K562 (cell line): ENCODE data around the gene LRFN4. TPM values are rescaled to one million over a fixed set of nuclear protein-coding genes. Genes with fewer than 3 reads are reported as not detected.

Experiments
- ADNP ChIP-seq: fragments of 200-800 bp; sonication (Bioruptor generic); IDR thresholded peaks from 2 replicates; pipeline ENCODE4 v1.6.1; 2016; ENCODE audit warnings: missing genetic modification characterization, missing compliant biosample characterization
- DIDO1 ChIP-seq: fragments of 450-650 bp; IDR thresholded peaks from 2 replicates; pipeline ENCODE4 v1.6.1; 2016; ENCODE audit warnings: low read depth, missing biosample characterization, missing genetic modification characterization
- FOXK1 ChIP-seq: sonication (generic); formaldehyde crosslinking; IDR thresholded peaks from 2 replicates; pipeline ENCODE4 v1.8.0; 2022; ENCODE audit warnings: missing genetic modification reagents, mild to moderate bottlenecking, borderline replicate concordance
- GABPB2 ChIP-seq: fragments of 250-450 bp; sonication (Bioruptor Pico); conservative IDR thresholded peaks from 2 replicates; pipeline ENCODE4 v1.5.1; 2021; ENCODE audit warnings: mild to moderate bottlenecking
- NCOA6 ChIP-seq: fragments of 450-650 bp; IDR thresholded peaks from 2 replicates; pipeline ENCODE4 v1.6.1; 2017; ENCODE audit warnings: mild to moderate bottlenecking
- NFYB ChIP-seq: IDR thresholded peaks from 2 replicates; pipeline ENCODE4 v1.6.1; 2011; ENCODE audit warnings: mild to moderate bottlenecking, moderate library complexity; ENCODE audit not compliant: insufficient read length; ENCODE audit errors: extremely low read depth
- OTX1 ChIP-seq: fragments of 450-650 bp; formaldehyde crosslinking; IDR thresholded peaks from 2 replicates; pipeline ENCODE4 v1.4.0; 2022; ENCODE audit warnings: mild to moderate bottlenecking
- POLR3G ChIP-seq: IDR thresholded peaks from 2 replicates; pipeline ENCODE4 v1.6.1; 2011; ENCODE audit not compliant: insufficient read length, insufficient replicate concordance; ENCODE audit errors: extremely low read depth
- SIX5 ChIP-seq, 2 experiments: IDR thresholded peaks; 2 replicates each; pipeline ENCODE4 v1.6.1; 2011; ENCODE audit warnings: low read length in 2 of 2, borderline replicate concordance in 1 of 2, low read depth in 1 of 2, mild to moderate bottlenecking in 1 of 2, moderate library complexity in 1 of 2; ENCODE audit not compliant: insufficient read depth in 1 of 2
- ZMIZ1 ChIP-seq, 2 experiments: fragments of 150-350 bp in 1 of 2; IDR thresholded peaks; 2 replicates each; pipeline ENCODE4 v1.6.1; 2012 to 2016; ENCODE audit warnings: low read depth in 2 of 2, low read length in 2 of 2, mild to moderate bottlenecking in 1 of 2, moderate library complexity in 1 of 2
- ZNF311 ChIP-seq: fragments of 250-450 bp; sonication (Bioruptor Pico); IDR thresholded peaks from 2 replicates; pipeline ENCODE4 v1.4.0; 2020; ENCODE audit warnings: mild to moderate bottlenecking, moderate library complexity
- polyA plus RNA-seq, 8 experiments: library from polyadenylated mRNA; depleted of rRNA in 4 of 8; stranded (reverse) in 5 of 8; unstranded in 3 of 8; fragments of >200 nt; fragmentation: Nextera tagmentation in 2 of 8; fragmentation: Illumina TruSeq in 1 of 8; extraction: Ambion mirVana in 2 of 8; extraction: Trizol in 1 of 8; gene quantifications; 2 replicates each; pipeline versions ENCODE4 v1.2.1 to v1.2.3, GENCODE V29; 2011 to 2014; ENCODE audit warnings: inconsistent platforms in 1 of 8, missing spikeins in 1 of 8
- total RNA-seq, 7 experiments: library from RNA; depleted of rRNA in 6 of 7; stranded (reverse); fragments of >200 nt in 6 of 7; fragmentation: Illumina TruSeq in 2 of 7; extraction: Trizol in 2 of 7; gene quantifications; 2 replicates each; pipeline versions ENCODE4 v1.2.1 to v1.2.3, GENCODE V29; 2011 to 2021; ENCODE audit warnings: low replicate concordance in 1 of 7
- TF ChIP-seq, protein P1 (sequence below): sonication (generic); formaldehyde crosslinking; IDR thresholded peaks from 2 replicates; pipeline ENCODE4 v1.8.0; 2023; ENCODE audit warnings: missing genetic modification reagents, mild to moderate bottlenecking, borderline replicate concordance
- TF ChIP-seq, protein P2 (sequence below): sonication (generic); formaldehyde crosslinking; IDR thresholded peaks from 2 replicates; pipeline ENCODE4 v1.8.1; 2023; ENCODE audit warnings: mild to moderate bottlenecking, missing genetic modification reagents

LRFN4 gene
- total and polyA plus RNA-seq, 9 of the 15 experiments (the other 6 are each of a cell fraction or from before 2014, with no cell fraction given): 0.10 to 60.1 (median 6.7) TPM

DNA sequence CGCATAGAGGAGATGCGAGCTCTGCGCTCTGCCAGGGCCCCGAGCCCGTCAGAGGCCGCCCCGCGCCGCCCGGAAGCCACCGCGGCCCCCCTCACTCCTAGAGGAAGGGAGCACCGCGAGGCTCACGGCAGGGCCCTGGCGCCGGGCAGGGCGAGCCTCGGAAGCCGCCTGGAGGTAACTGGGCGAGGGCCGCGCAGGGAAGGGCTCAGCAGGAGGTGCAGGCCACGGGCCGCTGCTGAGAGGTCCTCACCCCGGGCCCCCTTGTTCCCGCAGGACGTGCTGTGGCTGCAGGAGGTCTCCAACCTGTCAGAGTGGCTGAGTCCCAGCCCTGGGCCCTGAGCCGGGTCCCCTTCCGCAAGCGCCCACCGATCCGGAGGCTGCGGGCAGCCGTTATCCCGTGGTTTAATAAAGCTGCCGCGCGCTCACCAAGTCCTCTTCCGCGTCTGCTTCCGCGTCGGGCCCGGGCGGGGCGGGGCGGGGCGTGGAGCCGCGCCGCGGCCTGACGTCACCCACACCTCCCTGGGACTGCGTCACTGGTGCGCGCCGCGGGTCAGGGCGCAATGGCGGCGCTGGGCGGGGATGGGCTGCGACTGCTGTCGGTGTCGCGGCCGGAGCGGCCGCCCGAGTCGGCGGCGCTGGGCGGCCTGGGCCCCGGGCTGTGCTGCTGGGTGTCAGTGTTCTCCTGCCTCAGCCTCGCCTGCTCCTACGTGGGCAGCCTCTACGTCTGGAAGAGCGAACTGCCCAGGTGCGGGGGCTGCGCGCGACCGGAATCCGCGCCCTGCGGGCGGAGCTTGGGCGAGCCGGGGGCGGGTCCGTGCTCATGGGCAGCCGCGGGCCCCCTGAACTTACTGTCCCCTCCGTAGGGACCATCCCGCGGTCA is 13.7 kb upstream of the LRFN4 start, which contains the start of gene RCE1 (continued):
- 0 out of 4 replicates have a peak, but pooled peaks of 1 of the 2 experiments have one; percentile 24 for TF ChIP-seq ZMIZ1 (IDR thresholded peaks at IDR 0.05; ENCODE audit: low read depth in 2 of 2, low read length in 2 of 2)
- TF ChIP-seq, protein P1, sequence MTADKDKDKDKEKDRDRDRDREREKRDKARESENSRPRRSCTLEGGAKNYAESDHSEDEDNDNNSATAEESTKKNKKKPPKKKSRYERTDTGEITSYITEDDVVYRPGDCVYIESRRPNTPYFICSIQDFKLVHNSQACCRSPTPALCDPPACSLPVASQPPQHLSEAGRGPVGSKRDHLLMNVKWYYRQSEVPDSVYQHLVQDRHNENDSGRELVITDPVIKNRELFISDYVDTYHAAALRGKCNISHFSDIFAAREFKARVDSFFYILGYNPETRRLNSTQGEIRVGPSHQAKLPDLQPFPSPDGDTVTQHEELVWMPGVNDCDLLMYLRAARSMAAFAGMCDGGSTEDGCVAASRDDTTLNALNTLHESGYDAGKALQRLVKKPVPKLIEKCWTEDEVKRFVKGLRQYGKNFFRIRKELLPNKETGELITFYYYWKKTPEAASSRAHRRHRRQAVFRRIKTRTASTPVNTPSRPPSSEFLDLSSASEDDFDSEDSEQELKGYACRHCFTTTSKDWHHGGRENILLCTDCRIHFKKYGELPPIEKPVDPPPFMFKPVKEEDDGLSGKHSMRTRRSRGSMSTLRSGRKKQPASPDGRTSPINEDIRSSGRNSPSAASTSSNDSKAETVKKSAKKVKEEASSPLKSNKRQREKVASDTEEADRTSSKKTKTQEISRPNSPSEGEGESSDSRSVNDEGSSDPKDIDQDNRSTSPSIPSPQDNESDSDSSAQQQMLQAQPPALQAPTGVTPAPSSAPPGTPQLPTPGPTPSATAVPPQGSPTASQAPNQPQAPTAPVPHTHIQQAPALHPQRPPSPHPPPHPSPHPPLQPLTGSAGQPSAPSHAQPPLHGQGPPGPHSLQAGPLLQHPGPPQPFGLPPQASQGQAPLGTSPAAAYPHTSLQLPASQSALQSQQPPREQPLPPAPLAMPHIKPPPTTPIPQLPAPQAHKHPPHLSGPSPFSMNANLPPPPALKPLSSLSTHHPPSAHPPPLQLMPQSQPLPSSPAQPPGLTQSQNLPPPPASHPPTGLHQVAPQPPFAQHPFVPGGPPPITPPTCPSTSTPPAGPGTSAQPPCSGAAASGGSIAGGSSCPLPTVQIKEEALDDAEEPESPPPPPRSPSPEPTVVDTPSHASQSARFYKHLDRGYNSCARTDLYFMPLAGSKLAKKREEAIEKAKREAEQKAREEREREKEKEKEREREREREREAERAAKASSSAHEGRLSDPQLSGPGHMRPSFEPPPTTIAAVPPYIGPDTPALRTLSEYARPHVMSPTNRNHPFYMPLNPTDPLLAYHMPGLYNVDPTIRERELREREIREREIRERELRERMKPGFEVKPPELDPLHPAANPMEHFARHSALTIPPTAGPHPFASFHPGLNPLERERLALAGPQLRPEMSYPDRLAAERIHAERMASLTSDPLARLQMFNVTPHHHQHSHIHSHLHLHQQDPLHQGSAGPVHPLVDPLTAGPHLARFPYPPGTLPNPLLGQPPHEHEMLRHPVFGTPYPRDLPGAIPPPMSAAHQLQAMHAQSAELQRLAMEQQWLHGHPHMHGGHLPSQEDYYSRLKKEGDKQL (CRISPR knock-in tag): no peak
- peak; percentile 23 to 30; a peak in 2 of 4 replicates for TF ChIP-seq SIX5 (IDR thresholded peaks at IDR 0.05; ENCODE audit: borderline replicate concordance in 1 of 2, insufficient read depth in 1 of 2, low read depth in 1 of 2, low read length in 2 of 2)
- TF ChIP-seq DIDO1 (tag): no peak
- TF ChIP-seq, protein P2, sequence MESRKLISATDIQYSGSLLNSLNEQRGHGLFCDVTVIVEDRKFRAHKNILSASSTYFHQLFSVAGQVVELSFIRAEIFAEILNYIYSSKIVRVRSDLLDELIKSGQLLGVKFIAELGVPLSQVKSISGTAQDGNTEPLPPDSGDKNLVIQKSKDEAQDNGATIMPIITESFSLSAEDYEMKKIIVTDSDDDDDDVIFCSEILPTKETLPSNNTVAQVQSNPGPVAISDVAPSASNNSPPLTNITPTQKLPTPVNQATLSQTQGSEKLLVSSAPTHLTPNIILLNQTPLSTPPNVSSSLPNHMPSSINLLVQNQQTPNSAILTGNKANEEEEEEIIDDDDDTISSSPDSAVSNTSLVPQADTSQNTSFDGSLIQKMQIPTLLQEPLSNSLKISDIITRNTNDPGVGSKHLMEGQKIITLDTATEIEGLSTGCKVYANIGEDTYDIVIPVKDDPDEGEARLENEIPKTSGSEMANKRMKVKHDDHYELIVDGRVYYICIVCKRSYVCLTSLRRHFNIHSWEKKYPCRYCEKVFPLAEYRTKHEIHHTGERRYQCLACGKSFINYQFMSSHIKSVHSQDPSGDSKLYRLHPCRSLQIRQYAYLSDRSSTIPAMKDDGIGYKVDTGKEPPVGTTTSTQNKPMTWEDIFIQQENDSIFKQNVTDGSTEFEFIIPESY (CRISPR knock-in tag): no peak
- TF ChIP-seq ADNP (tag): no peak
- no peak for TF ChIP-seq NCOA6
- no peak for TF ChIP-seq POLR3G
- TF ChIP-seq FOXK1 (CRISPR knock-in tag): no peak
- TF ChIP-seq OTX1 (CRISPR knock-in tag): peak; percentile 51; the same call in 1 of the 2 replicates
- no peak for TF ChIP-seq NFYB
- TF ChIP-seq GABPB2 (CRISPR knock-in tag): no peak
- no peak for TF ChIP-seq ZNF311 (CRISPR knock-in tag)
